ENCODE data around the gene REPS1. TPM values are rescaled to one million over a fixed set of nuclear protein-coding genes. Genes with fewer than 3 reads are reported as not detected.

The REPS1 gene
- total RNA-seq, 1 experiment from 2014 or later: 28.6 TPM

DNA sequence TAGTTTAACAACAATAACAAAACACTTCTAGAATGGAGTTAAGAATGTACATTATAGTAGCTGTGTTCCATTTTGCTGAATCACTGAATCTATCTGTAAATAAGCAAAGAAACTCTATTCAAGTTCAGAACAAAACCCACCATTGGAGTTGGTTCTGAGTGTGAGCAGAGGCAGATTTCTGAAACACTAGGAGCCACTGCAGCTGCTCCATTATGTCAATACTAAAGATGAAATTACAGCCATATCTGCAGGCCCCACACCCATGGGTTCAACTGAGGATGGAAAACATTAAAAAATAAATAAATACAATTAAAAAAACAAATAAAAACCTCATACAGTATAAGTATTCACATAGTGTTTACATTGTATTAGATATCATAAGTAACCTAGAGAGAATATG is 91.0 kb downstream of the REPS1 start:
- intact Hi-C loops (cut with micrococcal nuclease; ENCODE audit: unreplicated experiment): no loop called here
- Histone ChIP-seq H3K9me3 (ENCODE audit: control insufficient read depth, insufficient read depth, low read depth, low read length) (no peaks in the 10 kb centered on the region), H3K36me3 (ENCODE audit: control insufficient read depth, insufficient read depth, low read length) (no peaks in the 10 kb centered on the region), H3K27me3 (ENCODE audit: control insufficient read depth, insufficient read depth, low read length) (no peaks in the 10 kb centered on the region), H3K4me1 (ENCODE audit: control insufficient read depth, insufficient read depth, low read length) (no peaks in the 10 kb centered on the region), H3K27ac (ENCODE audit: low read length) (no peak overlapping the region), H3K4me3 (ENCODE audit: low read depth in 2 of 2, low read length in 2 of 2) (no peak overlapping the region)
- no peak for TF ChIP-seq TCF7L2 (IDR thresholded peaks at IDR 0.05; ENCODE audit: low read depth, low read length)
- TF ChIP-seq POLR2AphosphoS5 (IDR thresholded peaks at IDR 0.05; ENCODE audit: low read depth, low read length): no peak
- TF ChIP-seq, protein P1, sequence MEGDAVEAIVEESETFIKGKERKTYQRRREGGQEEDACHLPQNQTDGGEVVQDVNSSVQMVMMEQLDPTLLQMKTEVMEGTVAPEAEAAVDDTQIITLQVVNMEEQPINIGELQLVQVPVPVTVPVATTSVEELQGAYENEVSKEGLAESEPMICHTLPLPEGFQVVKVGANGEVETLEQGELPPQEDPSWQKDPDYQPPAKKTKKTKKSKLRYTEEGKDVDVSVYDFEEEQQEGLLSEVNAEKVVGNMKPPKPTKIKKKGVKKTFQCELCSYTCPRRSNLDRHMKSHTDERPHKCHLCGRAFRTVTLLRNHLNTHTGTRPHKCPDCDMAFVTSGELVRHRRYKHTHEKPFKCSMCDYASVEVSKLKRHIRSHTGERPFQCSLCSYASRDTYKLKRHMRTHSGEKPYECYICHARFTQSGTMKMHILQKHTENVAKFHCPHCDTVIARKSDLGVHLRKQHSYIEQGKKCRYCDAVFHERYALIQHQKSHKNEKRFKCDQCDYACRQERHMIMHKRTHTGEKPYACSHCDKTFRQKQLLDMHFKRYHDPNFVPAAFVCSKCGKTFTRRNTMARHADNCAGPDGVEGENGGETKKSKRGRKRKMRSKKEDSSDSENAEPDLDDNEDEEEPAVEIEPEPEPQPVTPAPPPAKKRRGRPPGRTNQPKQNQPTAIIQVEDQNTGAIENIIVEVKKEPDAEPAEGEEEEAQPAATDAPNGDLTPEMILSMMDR (IDR thresholded peaks at IDR 0.05): no peak
- no peak for TF ChIP-seq SIN3A (IDR thresholded peaks at IDR 0.05; ENCODE audit: borderline replicate concordance, insufficient read depth, low read depth, low read length)
- TF ChIP-seq, protein P2, sequence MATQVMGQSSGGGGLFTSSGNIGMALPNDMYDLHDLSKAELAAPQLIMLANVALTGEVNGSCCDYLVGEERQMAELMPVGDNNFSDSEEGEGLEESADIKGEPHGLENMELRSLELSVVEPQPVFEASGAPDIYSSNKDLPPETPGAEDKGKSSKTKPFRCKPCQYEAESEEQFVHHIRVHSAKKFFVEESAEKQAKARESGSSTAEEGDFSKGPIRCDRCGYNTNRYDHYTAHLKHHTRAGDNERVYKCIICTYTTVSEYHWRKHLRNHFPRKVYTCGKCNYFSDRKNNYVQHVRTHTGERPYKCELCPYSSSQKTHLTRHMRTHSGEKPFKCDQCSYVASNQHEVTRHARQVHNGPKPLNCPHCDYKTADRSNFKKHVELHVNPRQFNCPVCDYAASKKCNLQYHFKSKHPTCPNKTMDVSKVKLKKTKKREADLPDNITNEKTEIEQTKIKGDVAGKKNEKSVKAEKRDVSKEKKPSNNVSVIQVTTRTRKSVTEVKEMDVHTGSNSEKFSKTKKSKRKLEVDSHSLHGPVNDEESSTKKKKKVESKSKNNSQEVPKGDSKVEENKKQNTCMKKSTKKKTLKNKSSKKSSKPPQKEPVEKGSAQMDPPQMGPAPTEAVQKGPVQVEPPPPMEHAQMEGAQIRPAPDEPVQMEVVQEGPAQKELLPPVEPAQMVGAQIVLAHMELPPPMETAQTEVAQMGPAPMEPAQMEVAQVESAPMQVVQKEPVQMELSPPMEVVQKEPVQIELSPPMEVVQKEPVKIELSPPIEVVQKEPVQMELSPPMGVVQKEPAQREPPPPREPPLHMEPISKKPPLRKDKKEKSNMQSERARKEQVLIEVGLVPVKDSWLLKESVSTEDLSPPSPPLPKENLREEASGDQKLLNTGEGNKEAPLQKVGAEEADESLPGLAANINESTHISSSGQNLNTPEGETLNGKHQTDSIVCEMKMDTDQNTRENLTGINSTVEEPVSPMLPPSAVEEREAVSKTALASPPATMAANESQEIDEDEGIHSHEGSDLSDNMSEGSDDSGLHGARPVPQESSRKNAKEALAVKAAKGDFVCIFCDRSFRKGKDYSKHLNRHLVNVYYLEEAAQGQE (IDR thresholded peaks at IDR 0.05; ENCODE audit: insufficient read depth in 1 of 2, low read depth in 2 of 2, low read length in 1 of 2): no peak
- DNase-seq (ENCODE audit: low read depth, low spot score): no peak
- in situ Hi-C loops (cut with HindIII; ENCODE audit: low pct_unique_long_range_greater_than_20kb, low sequenced_read_pairs): no loop called here
- POLR2A ChIA-PET: no interaction called here
- ATAC-seq: no peak
- BruUV-seq (replicated peaks): no TSS peak
- CTCF ChIA-PET: no interaction called here

DNA sequence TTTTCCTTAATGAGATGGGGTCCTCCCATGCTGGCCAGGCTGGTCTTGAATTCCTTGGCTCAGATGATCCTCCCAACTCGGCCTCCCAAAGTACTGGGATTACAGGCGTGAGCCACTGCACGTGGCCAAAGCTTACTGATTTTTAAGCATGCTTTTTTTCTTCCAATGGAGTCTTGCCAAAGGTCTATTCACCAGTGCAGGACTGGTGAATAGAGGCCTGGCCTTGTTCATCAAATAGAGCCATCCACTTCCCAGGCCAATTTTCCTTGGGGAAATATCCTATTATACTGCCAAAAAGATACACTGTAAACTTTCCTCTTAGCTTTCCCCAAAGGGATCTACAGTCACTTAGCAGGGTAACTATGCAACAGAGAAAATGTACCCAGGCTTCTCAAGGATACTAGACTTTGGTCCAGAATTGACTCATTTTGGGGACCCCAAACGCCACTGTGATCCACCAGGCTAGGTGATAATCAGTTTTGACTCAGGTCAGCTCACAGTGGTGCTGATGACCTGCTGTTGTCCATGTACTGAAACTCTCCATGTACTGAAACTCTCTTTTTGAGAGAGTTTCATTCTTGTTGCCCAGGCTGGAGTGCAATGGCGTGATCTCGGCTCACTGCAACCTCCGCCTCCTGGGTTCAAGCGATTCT is 91.8 kb downstream of the REPS1 start:
- no peaks in the 10 kb centered on the region for H3K4me1 ChIP-seq (ENCODE audit: control insufficient read depth, insufficient read depth, low read length)
- no peak overlapping the region for H3K27ac ChIP-seq (ENCODE audit: low read length)
- ChIA-PET POLR2A (no interaction called here), CTCF (no interaction called here)
- in situ Hi-C loops (cut with HindIII; ENCODE audit: low pct_unique_long_range_greater_than_20kb, low sequenced_read_pairs) (no loop called here), intact Hi-C loops (cut with micrococcal nuclease; ENCODE audit: unreplicated experiment) (no loop called here)
- DNase-seq (ENCODE audit: low read depth, low spot score): no peak
- H3K27me3 ChIP-seq (ENCODE audit: control insufficient read depth, insufficient read depth, low read length): no peaks in the 10 kb centered on the region
- no peak for TF ChIP-seq TCF7L2 (IDR thresholded peaks at IDR 0.05; ENCODE audit: low read depth, low read length)
- no peak for TF ChIP-seq POLR2AphosphoS5 (IDR thresholded peaks at IDR 0.05; ENCODE audit: low read depth, low read length)
- TF ChIP-seq, protein P1 (IDR thresholded peaks at IDR 0.05): no peak
- TF ChIP-seq SIN3A (IDR thresholded peaks at IDR 0.05; ENCODE audit: borderline replicate concordance, insufficient read depth, low read depth, low read length): no peak
- TF ChIP-seq, protein P2 (IDR thresholded peaks at IDR 0.05; ENCODE audit: insufficient read depth in 1 of 2, low read depth in 2 of 2, low read length in 1 of 2): no peak
- no peaks in the 10 kb centered on the region for H3K36me3 ChIP-seq (ENCODE audit: control insufficient read depth, insufficient read depth, low read length)
- H3K4me3 ChIP-seq (ENCODE audit: low read depth in 2 of 2, low read length in 2 of 2): no peak overlapping the region
- BruUV-seq (replicated peaks): no TSS peak
- no peak for ATAC-seq
- no peaks in the 10 kb centered on the region for H3K9me3 ChIP-seq (ENCODE audit: control insufficient read depth, insufficient read depth, low read depth, low read length)

Measured in Panc1 (cell line).